ENCODE results near the gene MACROD2.

Gene MACROD2

GRCh38 chr20:15550116-15550870 lies 1555.0 kb downstream of the MACROD2 start:
- TF ChIP-seq CTCF (conservative IDR thresholded peaks at IDR 0.05; ENCODE audit: low read depth) = no peak
- no peak for DNase-seq (ENCODE audit: low spot score)
- POLR2A ChIA-PET (ENCODE audit: low non-redundant PET) = no interaction called here

DNA sequence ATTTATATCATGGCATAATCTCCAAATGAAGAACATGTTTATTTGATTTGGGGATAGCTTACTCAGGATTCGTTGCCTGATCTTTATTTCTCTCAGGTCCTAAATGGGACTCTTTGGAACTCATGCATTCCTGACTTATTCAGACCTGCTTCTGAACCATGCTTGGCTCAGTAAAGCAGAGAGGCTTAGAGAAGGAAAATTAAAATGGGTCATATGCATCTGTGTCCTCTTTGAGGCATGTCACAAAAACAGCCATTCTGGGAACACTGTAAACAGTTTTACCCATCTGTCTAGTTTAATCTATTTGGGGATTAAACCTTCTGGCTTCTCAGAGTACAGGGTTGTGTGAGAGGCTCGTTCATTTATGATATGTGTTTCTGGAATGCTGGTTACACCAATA lies 1560.6 kb downstream of the MACROD2 start:
- ChIA-PET CTCF (no interaction called here), POLR2A (ENCODE audit: low non-redundant PET) (no interaction called here)
- TF ChIP-seq CTCF (conservative IDR thresholded peaks at IDR 0.05; ENCODE audit: low read depth) = no peak

More at GRCh38 chr20:15550116-15550870, 1555.0 kb downstream of the MACROD2 start:
- no peak overlapping the region for H3K27ac ChIP-seq
- CTCF ChIA-PET = no interaction called here

GRCh38 chr20:15556869-15557268 lies 1561.6 kb downstream of the MACROD2 start:
- H3K27ac ChIP-seq = no peak overlapping the region
- DNase-seq (ENCODE audit: low spot score) = no peak
- TF ChIP-seq CTCF (conservative IDR thresholded peaks at IDR 0.05; ENCODE audit: low read depth) = no peak
- ChIA-PET CTCF (no interaction called here), POLR2A (ENCODE audit: low non-redundant PET) (no interaction called here)

More for the DNA sequence above, 1560.6 kb downstream of the MACROD2 start:
- DNase-seq (ENCODE audit: low spot score) = no peak
- no peak overlapping the region for H3K27ac ChIP-seq

DNA sequence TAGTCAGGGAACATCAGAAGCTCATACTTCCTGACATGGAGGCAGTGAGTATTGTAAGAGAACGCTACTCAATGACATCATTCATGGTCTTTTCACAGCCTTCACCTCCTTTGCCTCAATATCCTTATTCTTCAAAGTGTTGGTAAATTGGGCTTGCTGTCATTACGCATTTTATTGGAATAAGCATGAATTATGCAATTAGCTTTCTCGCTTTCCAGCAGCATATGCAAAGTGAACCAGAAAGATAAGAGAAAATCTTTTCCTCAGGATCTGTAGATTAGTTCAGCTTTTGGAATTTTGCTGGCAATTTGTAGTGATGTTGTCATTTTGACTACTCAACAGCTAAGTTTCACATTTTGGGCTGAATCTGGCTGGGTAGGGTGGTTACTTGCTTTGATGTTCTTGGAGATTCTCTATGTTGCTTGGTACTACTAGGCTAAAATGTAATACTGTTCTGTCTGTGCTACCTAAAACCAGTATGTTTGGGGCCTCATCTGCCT lies 1565.8 kb downstream of the MACROD2 start:
- CTCF ChIA-PET = interaction anchor here (0.6 kb wide), 1 partner anchor 28 kb away, joined by 3 read pairs; no protein-coding TSS in a partner anchor
- no peak overlapping the region for H3K27ac ChIP-seq
- POLR2A ChIA-PET (ENCODE audit: low non-redundant PET) = no interaction called here
- TF ChIP-seq CTCF (conservative IDR thresholded peaks at IDR 0.05; ENCODE audit: low read depth) = no peak
- DNase-seq (ENCODE audit: low spot score) = no peak

GRCh38 chr20:15561707-15562404 lies 1566.5 kb downstream of the MACROD2 start:
- DNase-seq (ENCODE audit: low spot score) = no peak
- no peak for TF ChIP-seq CTCF (conservative IDR thresholded peaks at IDR 0.05; ENCODE audit: low read depth)
- POLR2A ChIA-PET (ENCODE audit: low non-redundant PET) = no interaction called here
- CTCF ChIA-PET = no interaction called here
- H3K27ac ChIP-seq = no peak overlapping the region

DNA sequence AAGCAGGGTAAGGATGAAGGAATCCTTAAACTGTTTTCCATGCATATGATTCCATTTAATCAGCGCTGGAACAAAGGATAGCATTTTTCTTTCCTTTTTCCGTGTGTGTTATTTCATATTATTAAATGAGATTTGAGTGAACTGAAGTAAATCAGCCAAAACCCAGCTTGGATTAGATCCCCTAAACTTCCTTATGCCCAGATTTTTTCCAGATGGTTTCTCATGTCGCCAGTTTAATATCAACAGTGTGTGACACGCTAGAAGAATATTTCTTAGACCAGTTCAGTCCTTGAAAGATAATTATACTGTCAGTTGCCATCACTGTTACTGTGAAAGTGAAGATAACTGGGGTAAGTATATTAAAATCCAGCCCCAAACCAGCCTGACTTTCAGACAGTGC lies 1568.5 kb downstream of the MACROD2 start:
- no peak for TF ChIP-seq CTCF (conservative IDR thresholded peaks at IDR 0.05; ENCODE audit: low read depth)
- no peak overlapping the region for H3K27ac ChIP-seq
- ChIA-PET CTCF (no interaction called here), POLR2A (ENCODE audit: low non-redundant PET) (no interaction called here)
- DNase-seq (ENCODE audit: low spot score) = no peak
